A549 treated with dexamethasone at 1 μM for 4 hours (cell line): ENCODE data around the gene FIGNL1. TPM values are rescaled to one million over a fixed set of nuclear protein-coding genes. Genes with fewer than 3 reads are reported as not detected.

Source experiments
- total RNA-seq: library from RNA; stranded (reverse); fragments of 200-300 nt; extraction: Qiagen RNA extraction; gene quantifications from 5 replicates; pipeline ENCODE4 v1.2.3, GENCODE V29; 2022

The FIGNL1 gene
- 15.1 to 19.9 TPM (median 17.7 TPM) in 5 replicates for total RNA-seq

DNA sequence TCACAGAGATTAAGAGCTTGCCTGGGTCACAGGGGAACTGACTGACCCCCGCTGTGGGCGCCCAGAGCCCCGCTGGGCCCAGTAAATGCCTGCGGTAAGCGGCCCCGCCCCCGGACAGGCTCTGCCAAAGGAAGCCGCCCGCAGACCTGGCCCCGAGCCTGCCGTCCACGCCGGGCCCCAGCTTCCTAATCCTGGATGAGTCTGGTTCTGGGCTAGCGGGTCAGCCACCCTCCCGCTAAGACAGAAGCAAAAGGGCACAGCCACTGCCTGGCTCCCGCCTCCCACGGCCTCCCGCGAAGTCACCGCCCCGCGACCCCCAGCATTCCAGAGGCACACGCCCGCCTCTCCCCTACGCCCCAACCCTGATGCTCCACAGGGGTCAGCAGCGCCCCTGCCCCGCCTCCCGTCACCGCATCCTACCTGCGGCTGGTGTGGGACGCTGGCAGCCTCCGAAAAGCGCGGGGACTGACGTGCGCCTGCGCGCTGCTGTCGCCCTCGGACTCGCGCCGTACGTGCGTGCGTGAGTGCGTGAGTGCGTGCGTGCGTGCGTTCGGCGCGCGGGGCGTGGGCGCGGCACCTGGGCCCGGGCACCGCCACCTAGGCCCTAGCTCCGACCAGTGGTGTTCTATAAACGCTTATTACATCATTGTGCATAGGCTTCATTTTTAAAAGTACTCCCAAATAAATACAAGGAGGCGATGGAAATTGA lies at the start of gene FIGNL1:
FIGNL1 (minus strand) TSS at position 470 of the 709 bp plus-strand sequence. CDS start 3,063 bp downstream, outside the sequence.

Other genes starting within 250 kb of the FIGNL1 start
- gene IKZF1, start 145.6 kb downstream of the FIGNL1 start, total RNA-seq, result not detected in 5 replicates
- gene DDC, start 115.1 kb upstream of the FIGNL1 start, total RNA-seq, result 0.67 to 1.3 TPM (median 0.91 TPM) in 5 replicates